Measurements from ENCODE around the gene GNAO1.

The GNAO1 gene

DNA sequence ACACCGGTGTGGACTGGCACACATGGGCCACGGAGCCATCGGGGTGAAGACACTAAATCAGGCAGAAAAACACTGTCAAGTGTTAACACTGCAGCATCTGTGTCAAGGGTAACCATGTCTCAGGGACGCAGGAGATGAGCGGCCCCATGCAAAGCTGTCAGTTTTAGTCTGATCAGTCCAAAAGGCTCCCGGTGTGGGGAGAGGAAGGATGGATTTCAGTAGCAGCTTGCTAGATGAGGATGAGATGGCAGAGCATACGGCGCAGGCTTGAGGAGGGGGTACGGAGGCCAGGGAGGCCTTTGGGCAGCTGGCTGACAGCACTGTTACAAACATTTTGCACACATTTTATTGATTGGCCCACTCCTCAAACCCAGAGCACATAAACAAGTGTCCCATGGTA lies 98.1 kb downstream of the GNAO1 start:
- TF ChIP-seq, protein P1, sequence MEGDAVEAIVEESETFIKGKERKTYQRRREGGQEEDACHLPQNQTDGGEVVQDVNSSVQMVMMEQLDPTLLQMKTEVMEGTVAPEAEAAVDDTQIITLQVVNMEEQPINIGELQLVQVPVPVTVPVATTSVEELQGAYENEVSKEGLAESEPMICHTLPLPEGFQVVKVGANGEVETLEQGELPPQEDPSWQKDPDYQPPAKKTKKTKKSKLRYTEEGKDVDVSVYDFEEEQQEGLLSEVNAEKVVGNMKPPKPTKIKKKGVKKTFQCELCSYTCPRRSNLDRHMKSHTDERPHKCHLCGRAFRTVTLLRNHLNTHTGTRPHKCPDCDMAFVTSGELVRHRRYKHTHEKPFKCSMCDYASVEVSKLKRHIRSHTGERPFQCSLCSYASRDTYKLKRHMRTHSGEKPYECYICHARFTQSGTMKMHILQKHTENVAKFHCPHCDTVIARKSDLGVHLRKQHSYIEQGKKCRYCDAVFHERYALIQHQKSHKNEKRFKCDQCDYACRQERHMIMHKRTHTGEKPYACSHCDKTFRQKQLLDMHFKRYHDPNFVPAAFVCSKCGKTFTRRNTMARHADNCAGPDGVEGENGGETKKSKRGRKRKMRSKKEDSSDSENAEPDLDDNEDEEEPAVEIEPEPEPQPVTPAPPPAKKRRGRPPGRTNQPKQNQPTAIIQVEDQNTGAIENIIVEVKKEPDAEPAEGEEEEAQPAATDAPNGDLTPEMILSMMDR (IDR thresholded peaks at IDR 0.05; ENCODE audit: unreplicated experiment in 3 of 3) = no peak
- H3K4me1 Mint-ChIP-seq = peaks cover 3% of the 10 kb centered on the region
- peaks cover 3% of the 10 kb centered on the region for H3K27me3 Mint-ChIP-seq (ENCODE audit: low read depth)
- H3K9me3 Mint-ChIP-seq = no peaks in the 10 kb centered on the region
- no peak overlapping the region for H3K27ac Mint-ChIP-seq
- no peaks in the 10 kb centered on the region for H3K36me3 Mint-ChIP-seq (ENCODE audit: low read depth)
- H3K4me3 Mint-ChIP-seq = no peak overlapping the region

DNA sequence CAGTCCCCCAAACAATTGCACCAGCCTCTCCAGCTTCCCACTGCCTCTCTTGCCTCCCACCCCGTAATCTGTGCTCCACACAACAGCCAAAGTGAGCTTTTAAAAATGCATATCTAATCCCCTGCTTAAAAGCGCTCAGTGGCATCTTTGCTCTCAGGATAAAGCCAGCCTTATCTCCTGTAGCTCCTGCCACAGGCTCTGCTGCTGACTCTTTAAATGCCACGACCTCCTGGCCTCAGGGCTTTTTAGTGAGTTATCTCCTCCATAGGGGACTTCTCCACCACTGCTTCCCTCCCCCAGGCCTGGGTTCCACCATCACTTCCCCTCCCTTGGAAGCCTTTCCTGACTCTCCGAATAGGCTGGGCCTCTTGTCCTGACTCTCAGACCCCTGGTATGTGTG lies 98.6 kb downstream of the GNAO1 start:
- Mint-ChIP-seq H3K27me3 (ENCODE audit: low read depth) (peaks cover 3% of the 10 kb centered on the region), H3K4me1 (peaks cover 8% of the 10 kb centered on the region), H3K4me3 (no peak overlapping the region), H3K9me3 (no peaks in the 10 kb centered on the region), H3K27ac (no peak overlapping the region), H3K36me3 (ENCODE audit: low read depth) (no peaks in the 10 kb centered on the region)
- TF ChIP-seq, protein P1 (IDR thresholded peaks at IDR 0.05; ENCODE audit: unreplicated experiment in 3 of 3) = no peak

DNA sequence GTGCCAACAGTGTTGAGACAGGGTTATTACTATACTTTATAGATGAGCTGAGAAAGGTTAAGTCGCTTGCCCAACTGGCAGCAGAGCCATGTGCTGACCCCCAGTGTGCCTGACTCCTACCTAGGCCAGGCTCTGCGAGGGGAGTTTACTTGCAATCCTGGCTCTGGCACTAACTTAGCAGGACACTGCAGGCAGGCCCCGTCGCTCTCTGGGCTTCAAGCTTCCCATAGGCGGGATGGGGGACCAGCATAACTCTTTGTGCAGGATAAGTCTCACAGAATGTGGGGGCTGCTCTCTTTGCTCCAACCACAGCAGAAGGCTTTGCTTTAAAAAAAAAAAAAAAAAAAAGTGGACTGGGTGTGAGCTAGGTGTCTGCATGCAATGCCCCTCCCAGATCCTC lies 102.7 kb downstream of the GNAO1 start:
- Mint-ChIP-seq H3K36me3 (ENCODE audit: low read depth) (no peaks in the 10 kb centered on the region), H3K27ac (peak overlapping the region in 1 of 3 experiments; percentile 43), H3K4me3 (no peak overlapping the region), H3K9me3 (no peaks in the 10 kb centered on the region), H3K4me1 (peaks cover 27% of the 10 kb centered on the region), H3K27me3 (ENCODE audit: low read depth) (no peaks in the 10 kb centered on the region)
- TF ChIP-seq, protein P1 (IDR thresholded peaks at IDR 0.05; ENCODE audit: unreplicated experiment in 3 of 3) = no peak

DNA sequence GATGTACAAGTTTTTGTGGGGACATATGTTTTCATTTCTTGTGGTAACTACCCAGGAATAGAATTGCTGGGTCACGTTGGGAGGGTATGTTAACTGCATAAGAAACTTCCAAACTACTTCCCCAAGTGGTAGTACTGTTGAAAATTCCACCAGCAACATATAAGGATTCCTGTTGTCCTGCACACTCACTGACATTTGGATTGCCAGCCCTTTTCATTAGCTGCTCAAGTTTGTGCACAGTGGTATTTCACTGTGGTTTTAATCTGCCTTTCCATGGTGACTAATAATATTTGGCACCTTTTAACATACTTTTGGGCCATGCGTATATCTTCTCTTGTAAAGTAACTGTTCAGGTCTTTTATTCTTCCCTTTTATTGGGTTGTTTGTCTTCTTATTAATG lies 103.3 kb downstream of the GNAO1 start:
- TF ChIP-seq, protein P1 (IDR thresholded peaks at IDR 0.05; ENCODE audit: unreplicated experiment in 3 of 3) = no peak
- H3K4me1 Mint-ChIP-seq = peaks cover 32% of the 10 kb centered on the region
- no peak overlapping the region for H3K4me3 Mint-ChIP-seq
- peak overlapping the region in 2 of 3 experiments; percentile 29 to 43 for H3K27ac Mint-ChIP-seq
- no peaks in the 10 kb centered on the region for H3K27me3 Mint-ChIP-seq (ENCODE audit: low read depth)
- no peaks in the 10 kb centered on the region for H3K9me3 Mint-ChIP-seq
- no peaks in the 10 kb centered on the region for H3K36me3 Mint-ChIP-seq (ENCODE audit: low read depth)

DNA sequence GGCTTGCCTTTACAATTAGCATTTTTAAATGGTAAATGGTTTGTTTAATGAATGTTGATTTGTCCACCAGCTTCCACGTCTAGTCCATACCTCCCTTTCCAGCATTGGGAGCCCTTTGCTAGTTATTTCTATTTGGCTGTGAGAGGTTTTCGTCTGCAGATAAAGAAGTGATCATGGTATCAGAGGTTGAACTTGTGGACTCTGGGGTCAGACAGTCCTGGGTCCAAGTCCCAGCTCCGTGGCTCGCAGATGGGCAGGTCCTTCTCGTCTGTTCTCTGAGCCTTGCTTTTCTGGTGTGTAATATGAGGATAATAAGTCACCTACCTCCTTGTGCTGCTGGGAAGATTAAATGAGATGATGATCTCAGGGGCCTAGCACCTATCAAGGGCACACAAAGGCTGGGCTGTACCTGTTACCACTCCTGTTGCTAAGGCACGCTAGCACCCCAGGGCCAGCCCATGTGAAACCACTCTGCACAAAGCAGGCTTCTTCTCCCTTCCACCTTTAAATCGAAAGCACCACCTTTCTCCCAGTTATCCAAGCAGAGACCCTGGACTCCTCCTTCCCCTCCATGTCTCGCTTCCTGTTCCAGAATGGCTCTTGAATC lies 103.9 kb downstream of the GNAO1 start:
- TF ChIP-seq, protein P1 (IDR thresholded peaks at IDR 0.05; ENCODE audit: unreplicated experiment in 3 of 3) = no peak
- H3K4me1 Mint-ChIP-seq = peaks cover 37% of the 10 kb centered on the region
- peak overlapping the region; percentile 37 to 73 (median 43) for H3K27ac Mint-ChIP-seq
- H3K36me3 Mint-ChIP-seq (ENCODE audit: low read depth) = no peaks in the 10 kb centered on the region
- peaks cover 4% of the 10 kb centered on the region for H3K27me3 Mint-ChIP-seq (ENCODE audit: low read depth)
- no peak overlapping the region for H3K4me3 Mint-ChIP-seq
- no peaks in the 10 kb centered on the region for H3K9me3 Mint-ChIP-seq
